Stomach smooth muscle (tissue), 2 donors: ENCODE measurements around the gene ZNF775.
A peak's percentile ranks its signal among the peaks of the same experiment; 100 is the strongest.

Experiments used
- H3K27ac ChIP-seq: one replicate; pipeline ENCODE4 v1.7.0; 2013; ENCODE audit warnings: mild to moderate bottlenecking, low read length, inconsistent platforms
- H3K27me3 ChIP-seq, 2 donors: one replicate each; pipeline ENCODE4 v1.7.0; 2013; ENCODE audit warnings: low read length in 2 of 2; ENCODE audit not compliant: insufficient read depth in 2 of 2, control insufficient read depth in 1 of 2
- H3K36me3 ChIP-seq, 2 donors: one replicate each; pipeline ENCODE4 v1.7.0; 2013; ENCODE audit warnings: low read length in 2 of 2; ENCODE audit not compliant: control insufficient read depth in 2 of 2, insufficient read depth in 2 of 2
- H3K4me1 ChIP-seq: one replicate; pipeline ENCODE4 v1.7.0; 2013; ENCODE audit warnings: low read length; ENCODE audit not compliant: control insufficient read depth, insufficient read depth
- H3K4me3 ChIP-seq, 2 donors: one replicate each; pipeline ENCODE4 v1.7.0; 2013; ENCODE audit warnings: low read length in 2 of 2
- H3K9ac ChIP-seq, 2 donors: one replicate each; pipeline ENCODE4 v1.7.0; 2013; ENCODE audit warnings: low read length in 2 of 2, mild to moderate bottlenecking in 1 of 2
- H3K9me3 ChIP-seq, 2 donors: one replicate each; pipeline ENCODE4 v1.7.0; 2013; ENCODE audit warnings: low read length in 2 of 2; ENCODE audit not compliant: control insufficient read depth in 2 of 2
- donor health status: healthy.
- donor health status: Pancreatic carcinoma.

The ZNF775 gene

DNA sequence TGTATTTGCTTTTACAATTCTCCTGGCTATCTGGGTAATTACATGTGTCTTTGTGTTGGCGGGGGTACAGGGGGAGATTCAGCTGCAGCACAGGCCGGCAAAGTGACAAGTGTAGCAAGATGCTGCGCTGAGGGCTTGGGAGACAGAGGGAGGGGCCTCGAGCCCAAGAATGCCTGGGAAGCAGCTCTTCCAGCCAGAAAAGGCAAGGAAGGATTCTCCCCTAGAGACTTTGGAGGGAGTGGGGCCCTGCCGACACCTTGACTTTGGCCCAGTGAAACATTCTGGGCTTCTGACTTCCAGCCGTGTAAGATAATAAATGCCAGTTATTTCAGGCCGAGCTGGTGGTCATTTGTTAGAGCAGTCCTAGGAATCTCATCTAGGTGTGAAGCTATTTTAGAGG, 17.7 kb upstream of the ZNF775 start:
- no peaks in the 10 kb centered on the region for H3K27me3 ChIP-seq
- no peaks in the 10 kb centered on the region for H3K9me3 ChIP-seq
- H3K36me3 ChIP-seq = no peaks in the 10 kb centered on the region
- no peak overlapping the region for H3K4me3 ChIP-seq
- H3K9ac ChIP-seq = no peak overlapping the region
- peaks cover 3% of the 10 kb centered on the region for H3K4me1 ChIP-seq
- H3K27ac ChIP-seq = no peak overlapping the region

DNA sequence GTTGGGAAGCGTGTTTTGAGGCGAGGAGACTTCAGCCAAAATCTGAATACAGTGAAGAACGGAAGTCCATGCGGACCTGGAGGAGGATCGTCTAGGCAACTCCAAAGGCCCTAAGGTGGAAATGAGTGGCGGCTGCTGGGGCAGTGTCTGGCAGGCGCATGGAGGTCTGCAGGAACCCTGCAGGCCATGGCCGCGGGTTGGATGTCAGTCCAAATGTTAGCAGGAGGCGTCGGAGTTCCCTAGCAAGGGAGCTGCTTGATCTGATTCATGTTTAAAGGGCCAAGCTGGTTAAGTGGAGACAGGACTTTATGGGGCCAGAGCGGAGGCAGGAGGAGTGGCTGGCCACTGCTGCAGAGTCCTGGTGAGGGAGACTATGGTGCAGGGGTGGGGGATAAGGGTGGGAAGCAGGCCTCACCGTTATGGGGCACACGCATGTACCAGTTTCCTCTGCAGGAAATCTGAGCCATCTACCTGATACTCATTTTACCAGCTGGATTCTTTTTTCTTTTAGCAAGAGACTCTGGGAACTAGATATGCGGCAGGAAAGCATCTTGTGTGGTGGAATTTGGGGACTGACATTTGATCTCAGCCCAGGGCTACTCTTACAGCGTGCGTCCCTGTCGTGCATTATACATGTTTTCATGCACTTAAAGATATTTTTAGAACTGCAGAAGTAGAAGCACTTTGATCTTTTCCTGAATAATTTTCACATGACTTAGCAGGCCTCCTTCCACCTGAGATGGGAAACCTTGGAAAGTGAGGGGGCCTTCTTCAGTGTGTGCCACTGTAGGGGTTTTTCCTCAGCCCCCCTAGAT, 17.1 kb upstream of the ZNF775 start:
- H3K36me3 ChIP-seq = no peaks in the 10 kb centered on the region
- H3K4me1 ChIP-seq = peaks cover 3% of the 10 kb centered on the region
- no peak overlapping the region for H3K4me3 ChIP-seq
- no peak overlapping the region for H3K27ac ChIP-seq
- no peaks in the 10 kb centered on the region for H3K27me3 ChIP-seq
- no peak overlapping the region for H3K9ac ChIP-seq
- H3K9me3 ChIP-seq = no peaks in the 10 kb centered on the region

- H3K4me3 ChIP-seq = no peak overlapping the region
- H3K9ac ChIP-seq = no peak overlapping the region
- no peak overlapping the region for H3K27ac ChIP-seq
- no peaks in the 10 kb centered on the region for H3K9me3 ChIP-seq
- no peaks in the 10 kb centered on the region for H3K27me3 ChIP-seq
- H3K4me1 ChIP-seq = peaks cover 3% of the 10 kb centered on the region
- no peaks in the 10 kb centered on the region for H3K36me3 ChIP-seq
These were observed 15.8 kb upstream of the ZNF775 start for GRCh38 chr7:150363370-150363769.

GRCh38 chr7:150363872-150364271, 15.3 kb upstream of the ZNF775 start:
- Histone ChIP-seq H3K36me3 (no peaks in the 10 kb centered on the region), H3K27ac (no peak overlapping the region), H3K4me1 (peaks cover 3% of the 10 kb centered on the region), H3K4me3 (no peak overlapping the region), H3K9me3 (no peaks in the 10 kb centered on the region), H3K27me3 (no peaks in the 10 kb centered on the region), H3K9ac (no peak overlapping the region)

GRCh38 chr7:150365194-150365593, 13.9 kb upstream of the ZNF775 start:
- no peak overlapping the region for H3K9ac ChIP-seq
- H3K9me3 ChIP-seq = no peaks in the 10 kb centered on the region
- no peaks in the 10 kb centered on the region for H3K36me3 ChIP-seq
- H3K4me3 ChIP-seq = no peak overlapping the region
- H3K27ac ChIP-seq = no peak overlapping the region
- H3K27me3 ChIP-seq = no peaks in the 10 kb centered on the region
- H3K4me1 ChIP-seq = peaks cover 15% of the 10 kb centered on the region

DNA sequence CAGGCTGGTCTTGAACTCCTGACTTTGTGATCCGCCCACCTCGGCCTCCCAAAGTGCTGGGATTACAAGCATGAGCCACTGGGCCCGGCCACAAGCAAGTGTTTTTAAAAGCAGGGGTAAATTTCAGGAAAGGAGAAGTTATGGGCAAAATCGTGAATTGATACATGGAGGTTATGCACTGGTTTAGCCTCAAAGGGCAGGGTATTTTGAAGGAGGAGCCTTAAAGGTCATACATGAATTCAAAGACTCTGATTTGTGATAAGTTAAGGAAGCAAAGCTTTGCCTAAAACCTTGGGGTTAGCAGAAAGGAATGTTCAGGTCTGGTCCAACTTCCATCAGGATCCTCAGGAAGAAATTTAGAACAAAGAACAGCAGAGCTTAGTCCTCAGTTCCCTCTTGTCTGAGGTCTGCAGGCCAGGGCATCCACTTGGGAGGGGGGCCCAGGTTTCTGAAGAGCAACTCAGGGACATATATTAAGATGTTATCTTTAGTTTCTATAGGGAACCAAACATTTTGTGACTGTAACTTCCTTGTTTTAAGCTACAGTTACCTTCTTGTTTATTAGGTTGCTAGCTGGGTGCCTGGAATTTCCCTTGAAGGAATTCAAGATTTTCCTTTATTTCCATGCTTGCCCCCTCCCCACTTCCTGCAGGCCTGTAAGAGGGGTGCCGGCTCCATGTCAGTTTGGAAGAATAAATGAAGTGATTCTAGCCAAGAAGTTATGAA, 13.3 kb upstream of the ZNF775 start:
- Histone ChIP-seq H3K36me3 (peaks cover 0 to 3% of the 10 kb centered on the region in 2 donors), H3K9ac (no peak overlapping the region), H3K9me3 (no peaks in the 10 kb centered on the region), H3K4me3 (no peak overlapping the region), H3K27me3 (no peaks in the 10 kb centered on the region), H3K4me1 (peaks cover 22% of the 10 kb centered on the region), H3K27ac (no peak overlapping the region)

GRCh38 chr7:150367677-150368095, 11.4 kb upstream of the ZNF775 start:
- H3K9ac ChIP-seq = peak overlapping the region; percentile 90 to 93
- H3K4me3 ChIP-seq = peak overlapping the region; percentile 47 to 92
- H3K9me3 ChIP-seq = no peaks in the 10 kb centered on the region
- peaks cover 19% of the 10 kb centered on the region for H3K4me1 ChIP-seq
- H3K36me3 ChIP-seq = peaks cover 3 to 7% of the 10 kb centered on the region in 2 donors
- peak overlapping the region; percentile 82 for H3K27ac ChIP-seq
- no peaks in the 10 kb centered on the region for H3K27me3 ChIP-seq

GRCh38 chr7:150368096-150368883, 10.8 kb upstream of the ZNF775 start, which contains the start of gene REPIN1:
REPIN1 (plus strand) TSS chr7:150368822; CDS start chr7:150369712, 890 bp downstream.
- peak within 1 kb of the TSS; percentile 90 to 93 for H3K9ac ChIP-seq
- H3K27me3 ChIP-seq = no peaks in the 10 kb centered on the region
- peak within 1 kb of the TSS; percentile 82 for H3K27ac ChIP-seq
- no peaks in the 10 kb centered on the region for H3K9me3 ChIP-seq
- H3K36me3 ChIP-seq = peaks cover 3 to 11% of the 10 kb centered on the region in 2 donors
- H3K4me1 ChIP-seq = peaks cover 19% of the 10 kb centered on the region
- peak within 1 kb of the TSS; percentile 92 to 94 for H3K4me3 ChIP-seq

GRCh38 chr7:150368884-150369747, 10.0 kb upstream of the ZNF775 start:
- no peaks in the 10 kb centered on the region for H3K9me3 ChIP-seq
- no peaks in the 10 kb centered on the region for H3K27me3 ChIP-seq
- H3K4me3 ChIP-seq = peak overlapping the region; percentile 92 to 94
- H3K36me3 ChIP-seq = peaks cover 6 to 16% of the 10 kb centered on the region in 2 donors
- peak overlapping the region; percentile 90 to 93 for H3K9ac ChIP-seq
- H3K27ac ChIP-seq = peak overlapping the region; percentile 82
- H3K4me1 ChIP-seq = peaks cover 19% of the 10 kb centered on the region
